Activated naive CD8-positive, alpha-beta T cell treated with anti-CD3 and anti-CD28 coated beads for 36 hours (primary cell): ENCODE results near the gene CASKIN1. TPM values are rescaled to one million over a fixed set of nuclear protein-coding genes. Genes with fewer than 3 reads are reported as not detected.

Source experiments
- DNase-seq: peaks from one replicate; pipeline ENCODE4 v3.0.0; 2021
- H3K27ac Mint-ChIP-seq: one replicate; pipeline ENCODE4 v1.8.0; 2022; ENCODE audit warnings: mild to moderate bottlenecking, moderate library complexity, mixed read lengths
- H3K27me3 Mint-ChIP-seq: one replicate; pipeline ENCODE4 v1.8.0; 2022; ENCODE audit warnings: mild to moderate bottlenecking, mixed read lengths
- H3K36me3 Mint-ChIP-seq: one replicate; pipeline ENCODE4 v1.8.0; 2021; ENCODE audit warnings: mild to moderate bottlenecking, mixed read lengths
- H3K4me1 Mint-ChIP-seq: one replicate; pipeline ENCODE4 v1.8.0; 2021; ENCODE audit warnings: mixed read lengths
- H3K4me3 Mint-ChIP-seq: one replicate; pipeline ENCODE4 v1.8.0; 2022; ENCODE audit warnings: mild to moderate bottlenecking, moderate library complexity, mixed read lengths
- H3K9me3 Mint-ChIP-seq: one replicate; pipeline ENCODE4 v1.8.0; 2022; ENCODE audit warnings: mixed read lengths
- total RNA-seq, 2 experiments: library from RNA; stranded (reverse); gene quantifications; one replicate each; pipeline ENCODE4 v1.2.3, GENCODE V29; 2021

CASKIN1 gene
- total RNA-seq, 2 experiments from 2014 or later, result 1.8 to 3.4 TPM

DNA sequence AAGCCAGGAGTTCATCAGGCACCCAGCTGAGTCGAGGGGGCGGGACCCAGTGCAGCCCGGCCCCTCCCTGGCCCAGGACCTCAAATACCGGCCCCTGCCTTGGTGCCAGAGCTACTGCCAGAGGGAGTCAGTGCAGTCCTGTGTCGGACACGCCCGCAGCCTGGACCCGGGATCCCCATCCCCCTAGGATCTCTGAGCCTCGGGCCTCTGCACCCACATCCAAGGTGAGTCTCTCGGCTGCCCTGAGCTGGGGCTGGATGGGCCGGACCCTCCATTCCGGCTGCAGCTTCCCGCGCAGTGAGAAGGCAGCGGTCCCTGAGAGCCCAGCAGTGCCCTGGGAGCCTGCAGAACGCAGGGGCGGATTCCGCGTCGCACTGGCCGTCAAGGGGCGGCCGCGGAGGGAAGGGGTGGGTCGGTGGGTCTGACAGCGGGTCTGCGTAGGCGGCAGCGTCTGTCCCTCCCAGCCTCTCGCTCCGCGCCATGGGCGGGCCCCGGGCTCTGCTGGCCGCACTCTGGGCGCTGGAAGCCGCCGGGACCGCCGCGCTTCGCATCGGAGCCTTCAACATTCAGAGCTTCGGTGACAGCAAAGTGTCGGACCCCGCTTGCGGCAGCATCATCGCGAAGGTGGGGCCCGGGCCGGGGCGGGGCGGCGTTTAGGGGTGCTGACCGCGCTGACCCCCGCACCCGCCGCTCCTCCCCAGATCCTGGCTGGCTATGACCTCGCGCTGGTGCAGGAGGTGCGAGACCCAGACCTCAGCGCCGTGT lies 40.1 kb upstream of the CASKIN1 start, which contains the start of gene DNASE1L2:
TSS of gene DNASE1L2 (plus strand) at position 108 of the 765 bp plus-strand sequence. CDS start at position 481, 373 bp downstream.
- H3K36me3 Mint-ChIP-seq, result peaks cover 7% of the 10 kb centered on the region
- H3K4me1 Mint-ChIP-seq, result no peaks in the 10 kb centered on the region
- no peak for DNase-seq
- no peak within 1 kb of the TSS for H3K27ac Mint-ChIP-seq
- H3K9me3 Mint-ChIP-seq, result no peaks in the 10 kb centered on the region
- H3K4me3 Mint-ChIP-seq, result no peak within 1 kb of the TSS
- H3K27me3 Mint-ChIP-seq, result peaks cover 4% of the 10 kb centered on the region

GRCh38 chr16:2235695-2236336 lies 39.4 kb upstream of the CASKIN1 start:
- DNase-seq, result no peak
- Mint-ChIP-seq H3K4me1 (no peaks in the 10 kb centered on the region), H3K4me3 (no peak overlapping the region), H3K27ac (no peak overlapping the region), H3K27me3 (peaks cover 4% of the 10 kb centered on the region), H3K36me3 (peaks cover 7% of the 10 kb centered on the region), H3K9me3 (no peaks in the 10 kb centered on the region)

- Mint-ChIP-seq H3K4me3 (no peak overlapping the region), H3K36me3 (peaks cover 7% of the 10 kb centered on the region), H3K27me3 (peaks cover 4% of the 10 kb centered on the region), H3K4me1 (no peaks in the 10 kb centered on the region), H3K27ac (no peak overlapping the region), H3K9me3 (no peaks in the 10 kb centered on the region)
- no peak for DNase-seq
Measured at GRCh38 chr16:2235234-2235651, 38.8 kb upstream of the CASKIN1 start.

GRCh38 chr16:2234813-2235170 lies 38.4 kb upstream of the CASKIN1 start:
- no peak for DNase-seq
- Mint-ChIP-seq H3K27me3 (peaks cover 4% of the 10 kb centered on the region), H3K4me3 (no peak overlapping the region), H3K9me3 (no peaks in the 10 kb centered on the region), H3K4me1 (no peaks in the 10 kb centered on the region), H3K27ac (no peak overlapping the region), H3K36me3 (peaks cover 11% of the 10 kb centered on the region)

DNA sequence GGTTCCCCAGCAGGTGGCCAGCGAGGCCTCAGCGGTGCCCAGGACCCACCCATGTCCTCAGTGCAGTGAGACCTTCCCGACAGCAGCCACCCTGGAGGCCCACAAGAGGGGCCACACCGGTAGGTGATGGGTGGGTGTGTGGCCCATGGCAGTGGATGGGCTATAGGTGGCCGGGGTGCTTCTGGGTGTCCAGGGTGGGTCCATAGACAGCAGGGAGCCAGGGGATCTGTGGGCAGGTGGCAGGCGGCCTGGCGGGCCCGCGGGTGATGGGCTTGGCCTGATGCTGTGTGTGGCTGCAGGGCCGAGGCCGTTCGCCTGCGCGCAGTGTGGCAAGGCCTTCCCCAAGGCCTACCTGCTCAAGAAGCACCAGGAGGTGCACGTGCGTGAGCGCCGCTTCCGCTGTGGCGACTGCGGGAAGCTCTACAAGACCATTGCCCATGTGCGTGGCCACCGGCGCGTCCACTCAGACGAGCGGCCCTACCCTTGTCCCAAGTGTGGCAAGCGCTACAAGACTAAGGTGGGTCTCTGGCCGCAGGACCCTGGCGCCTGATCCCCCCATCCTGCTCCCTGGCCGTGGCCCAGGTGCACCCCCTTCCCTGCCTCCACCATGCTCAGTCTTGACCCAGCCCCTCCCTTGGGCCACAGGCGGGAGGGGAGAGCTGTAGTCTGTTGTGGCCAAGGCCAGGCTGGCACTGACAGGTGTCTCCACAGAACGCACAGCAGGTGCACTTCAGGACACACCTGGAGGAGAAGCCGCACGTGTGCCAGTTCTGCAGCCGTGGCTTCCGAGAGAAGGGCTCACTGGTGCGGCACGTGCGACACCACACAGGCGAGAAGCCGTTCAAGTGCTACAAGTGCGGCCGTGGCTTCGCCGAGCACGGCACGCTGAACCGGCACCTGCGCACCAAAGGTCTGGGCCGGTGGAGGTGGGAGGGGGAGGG lies 37.7 kb upstream of the CASKIN1 start:
- no peak overlapping the region for H3K27ac Mint-ChIP-seq
- DNase-seq, result no peak

GRCh38 chr16:2233046-2233775 lies 36.8 kb upstream of the CASKIN1 start:
- Mint-ChIP-seq H3K4me1 (no peaks in the 10 kb centered on the region), H3K36me3 (peaks cover 12% of the 10 kb centered on the region)

More for the DNA sequence above, 37.7 kb upstream of the CASKIN1 start:
- peaks cover 4% of the 10 kb centered on the region for H3K27me3 Mint-ChIP-seq
- no peaks in the 10 kb centered on the region for H3K4me1 Mint-ChIP-seq
- H3K36me3 Mint-ChIP-seq, result peaks cover 11% of the 10 kb centered on the region
- no peak overlapping the region for H3K4me3 Mint-ChIP-seq
- H3K9me3 Mint-ChIP-seq, result no peaks in the 10 kb centered on the region

DNA sequence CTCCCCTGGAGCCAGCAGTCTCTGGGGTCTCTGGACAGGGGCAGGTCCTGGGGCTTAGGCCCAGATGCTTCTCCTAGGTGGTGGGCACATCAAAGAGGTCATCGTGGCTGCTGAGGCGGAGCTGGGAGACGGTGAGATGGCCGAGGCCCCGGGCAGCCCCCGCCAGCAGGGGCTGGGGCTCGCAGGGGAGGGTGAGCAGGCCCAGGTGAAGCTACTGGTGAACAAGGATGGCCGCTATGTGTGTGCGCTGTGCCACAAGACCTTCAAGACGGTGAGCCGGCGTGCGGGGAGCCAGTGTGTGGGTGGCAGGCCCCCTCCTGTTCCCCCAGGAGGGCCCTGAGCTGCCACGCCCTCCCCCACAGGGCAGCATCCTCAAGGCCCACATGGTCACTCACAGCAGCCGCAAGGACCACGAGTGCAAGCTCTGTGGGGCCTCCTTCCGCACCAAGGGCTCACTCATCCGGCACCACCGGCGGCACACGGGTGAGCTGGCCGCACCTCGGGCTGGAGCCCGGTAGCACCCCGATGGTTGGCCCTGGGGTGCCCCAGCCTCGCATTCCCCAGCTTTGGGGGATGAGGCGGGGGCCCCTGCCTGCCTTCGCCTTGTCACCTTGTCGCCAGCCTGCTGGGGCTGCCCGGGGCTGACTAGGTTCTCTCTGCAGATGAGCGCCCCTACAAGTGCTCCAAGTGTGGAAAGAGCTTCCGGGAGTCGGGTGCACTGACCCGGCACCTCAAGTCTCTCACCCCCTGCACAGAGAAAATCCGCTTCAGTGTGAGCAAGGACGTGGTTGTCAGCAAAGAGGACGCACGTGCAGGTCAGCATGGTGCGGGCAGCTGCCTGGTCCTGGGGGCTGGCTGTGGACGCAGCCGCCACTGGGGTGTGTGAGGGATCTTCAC lies 35.9 kb upstream of the CASKIN1 start:
- no peaks in the 10 kb centered on the region for H3K4me1 Mint-ChIP-seq
- no peaks in the 10 kb centered on the region for H3K9me3 Mint-ChIP-seq
- H3K27ac Mint-ChIP-seq, result no peak overlapping the region
- H3K4me3 Mint-ChIP-seq, result no peak overlapping the region
- H3K36me3 Mint-ChIP-seq, result peaks cover 12% of the 10 kb centered on the region
- no peak for DNase-seq
- H3K27me3 Mint-ChIP-seq, result peaks cover 2% of the 10 kb centered on the region

More at GRCh38 chr16:2233046-2233775, 36.8 kb upstream of the CASKIN1 start:
- Mint-ChIP-seq H3K27ac (no peak overlapping the region), H3K9me3 (no peaks in the 10 kb centered on the region), H3K4me3 (no peak overlapping the region), H3K27me3 (peaks cover 4% of the 10 kb centered on the region)
- no peak for DNase-seq

GRCh38 chr16:2231016-2231931 lies 34.9 kb upstream of the CASKIN1 start:
- H3K4me3 Mint-ChIP-seq, result no peak overlapping the region
- H3K4me1 Mint-ChIP-seq, result peaks cover 1% of the 10 kb centered on the region
- DNase-seq, result no peak
- H3K36me3 Mint-ChIP-seq, result peaks cover 12% of the 10 kb centered on the region
- H3K27me3 Mint-ChIP-seq, result no peaks in the 10 kb centered on the region
- H3K9me3 Mint-ChIP-seq, result no peaks in the 10 kb centered on the region
- no peak overlapping the region for H3K27ac Mint-ChIP-seq

- DNase-seq, result no peak
- Mint-ChIP-seq H3K27me3 (no peaks in the 10 kb centered on the region), H3K27ac (no peak overlapping the region)
Measured at GRCh38 chr16:2230376-2230775, 34.0 kb upstream of the CASKIN1 start.

GRCh38 chr16:2229632-2230250 lies 33.3 kb upstream of the CASKIN1 start:
- Mint-ChIP-seq H3K27ac (no peak overlapping the region), H3K4me3 (no peak overlapping the region), H3K9me3 (no peaks in the 10 kb centered on the region), H3K36me3 (peaks cover 16% of the 10 kb centered on the region), H3K4me1 (peaks cover 9% of the 10 kb centered on the region), H3K27me3 (no peaks in the 10 kb centered on the region)
- no peak for DNase-seq

More at GRCh38 chr16:2230376-2230775, 34.0 kb upstream of the CASKIN1 start:
- Mint-ChIP-seq H3K9me3 (no peaks in the 10 kb centered on the region), H3K4me3 (no peak overlapping the region), H3K4me1 (peaks cover 6% of the 10 kb centered on the region), H3K36me3 (peaks cover 15% of the 10 kb centered on the region)

GRCh38 chr16:2229091-2229490 lies 32.7 kb upstream of the CASKIN1 start:
- no peak overlapping the region for H3K4me3 Mint-ChIP-seq
- peaks cover 9% of the 10 kb centered on the region for H3K4me1 Mint-ChIP-seq
- no peak overlapping the region for H3K27ac Mint-ChIP-seq
- H3K36me3 Mint-ChIP-seq, result peaks cover 20% of the 10 kb centered on the region
- H3K9me3 Mint-ChIP-seq, result no peaks in the 10 kb centered on the region
- no peak for DNase-seq
- no peaks in the 10 kb centered on the region for H3K27me3 Mint-ChIP-seq

GRCh38 chr16:2228161-2228824 lies 31.9 kb upstream of the CASKIN1 start:
- H3K36me3 Mint-ChIP-seq, result peaks cover 17% of the 10 kb centered on the region
- no peak overlapping the region for H3K4me3 Mint-ChIP-seq
- no peak overlapping the region for H3K27ac Mint-ChIP-seq
- no peak for DNase-seq
- no peaks in the 10 kb centered on the region for H3K27me3 Mint-ChIP-seq
- H3K9me3 Mint-ChIP-seq, result no peaks in the 10 kb centered on the region
- H3K4me1 Mint-ChIP-seq, result peaks cover 9% of the 10 kb centered on the region
